Measurements from ENCODE around the gene SRSF2. TPM values are rescaled to one million over a fixed set of nuclear protein-coding genes. Genes with fewer than 3 reads are reported as not detected.
A peak's percentile ranks its signal among the peaks of the same experiment; 100 is the strongest.

SRSF2 gene
- total and polyA plus RNA-seq, 9 of the 15 experiments (the other 6 are each of a cell fraction or from before 2014, with no cell fraction given): 161 to 583 (median 393) TPM

DNA sequence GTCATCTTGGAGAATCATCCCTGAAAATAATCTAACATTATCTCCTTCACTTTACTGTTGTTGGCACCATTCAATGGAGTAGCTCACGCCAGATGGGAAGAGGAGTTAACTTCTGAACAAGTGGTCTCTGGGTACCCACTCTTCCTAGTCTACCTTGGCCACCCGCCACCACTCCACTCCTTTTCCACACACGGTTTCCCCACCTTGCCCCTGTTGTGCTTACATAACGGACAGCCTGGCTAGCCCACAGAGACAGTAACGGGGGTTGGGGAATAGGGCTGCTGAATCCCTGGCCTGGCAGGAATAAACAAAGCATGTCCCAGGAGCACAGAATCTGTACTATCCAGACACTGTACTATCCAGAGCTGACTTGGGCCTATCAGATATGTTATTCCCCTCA, 22.8 kb downstream of the SRSF2 start:
- no peak overlapping the region for H2AFZ ChIP-seq (ENCODE audit: low read depth, low read length)
- ChIA-PET CTCF (ENCODE audit: low intra/inter-chr PET ratio) (interaction anchor here (0.6 to 2.2 kb wide), 5 partner anchors 32 to 191 kb away, joined by 3 to 12 read pairs (median 3); no protein-coding TSS in a partner anchor), POLR2A (interaction anchor here (0.8 to 5.2 kb wide), 6 partner anchors 12 to 485 kb away, joined by 3 to 35 read pairs (median 5); partner anchors contain the start of genes JMJD6, METTL23, MFSD11 and SRSF2)
- BruUV-seq (replicated peaks): no TSS peak
- H3K9me1 ChIP-seq (ENCODE audit: control insufficient read depth, insufficient read depth, low read length): peaks cover 2% of the 10 kb centered on the region
- H4K20me1 ChIP-seq (replicated peaks; ENCODE audit: control insufficient read depth, insufficient read depth, low read length): peaks cover 4% of the 10 kb centered on the region; the same call in 1 of the 2 replicates
- FAIRE-seq (no peak), ATAC-seq (no peak), DNase-seq (ENCODE audit: extremely low read depth in 1 of 4, low spot score in 3 of 4) (no peak)
- no peak overlapping the region for H3K27ac ChIP-seq (ENCODE audit: extremely low read depth, low read depth, low read length)
- H3K79me2 ChIP-seq (ENCODE audit: control insufficient read depth, insufficient read depth, low read length): peaks cover 12% of the 10 kb centered on the region; the same call in 2 of the 3 replicates
- H3K36me3 ChIP-seq (ENCODE audit: control insufficient read depth, insufficient read depth, low read length): peaks cover 62% of the 10 kb centered on the region
- in situ Hi-C loops (cut with MboI) (no loop called here), intact Hi-C loops (cut with micrococcal nuclease) (no loop called here)
- no peaks in the 10 kb centered on the region for H3K27me3 ChIP-seq (ENCODE audit: control insufficient read depth in 2 of 2, insufficient read depth in 2 of 2, low read length in 2 of 2)
- no peak overlapping the region for H3K4me2 ChIP-seq (ENCODE audit: insufficient read depth, low read length)
- WGBS (ENCODE audit: insufficient coverage, low coverage, missing lambda C conversion rate): 70% methylated on average over 5 of the region's 5 CpGs
- no peak overlapping the region for H3K4me3 ChIP-seq
- no peaks in the 10 kb centered on the region for H3K9me3 ChIP-seq (replicated peaks; ENCODE audit: control insufficient read depth, insufficient read depth, low read depth, low read length)
- TF ChIP-seq MBD2 (IDR thresholded peaks at IDR 0.05; ENCODE audit: borderline replicate concordance, low read depth) (no peak), CBX3 (IDR thresholded peaks at IDR 0.05; ENCODE audit: borderline replicate concordance in 1 of 2, low read length in 2 of 2) (no peak), ZNF263 (CRISPR knock-in tag; IDR thresholded peaks at IDR 0.05; ENCODE audit: borderline replicate concordance) (no peak), ZNF551 (CRISPR knock-in tag; IDR thresholded peaks at IDR 0.05) (no peak), PTRF (tag; IDR thresholded peaks at IDR 0.05) (no peak), SMARCA5 (IDR thresholded peaks at IDR 0.05) (no peak), TRIM24 (IDR thresholded peaks at IDR 0.05) (no peak), ZNF133 (CRISPR knock-in tag; IDR thresholded peaks at IDR 0.05) (no peak), HCFC1 (IDR thresholded peaks at IDR 0.05; ENCODE audit: low read depth, low read length) (no peak), NBN (IDR thresholded peaks at IDR 0.05; ENCODE audit: low read depth) (no peak)
- TF ChIP-seq, protein P1, sequence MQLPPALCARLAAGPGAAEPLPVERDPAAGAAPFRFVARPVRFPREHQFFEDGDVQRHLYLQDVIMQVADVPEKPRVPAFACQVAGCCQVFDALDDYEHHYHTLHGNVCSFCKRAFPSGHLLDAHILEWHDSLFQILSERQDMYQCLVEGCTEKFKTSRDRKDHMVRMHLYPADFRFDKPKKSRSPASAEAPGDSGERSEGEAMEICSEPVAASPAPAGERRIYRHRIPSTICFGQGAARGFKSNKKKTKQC (CRISPR knock-in tag; IDR thresholded peaks at IDR 0.05): no peak
- H3K4me1 ChIP-seq (replicated peaks in 1 of 2; ENCODE audit: control insufficient read depth in 2 of 2, insufficient read depth in 2 of 2, low read length in 2 of 2): peaks cover 32 to 41% of the 10 kb centered on the region in 2 experiments
- H3K9ac ChIP-seq (ENCODE audit: insufficient read depth in 1 of 2, low read depth in 2 of 2, low read length in 2 of 2): peak overlapping the region in 1 of 2 experiments; percentile 10; a peak in 1 of 4 replicates

All from K562 (cell line).